Hair follicular keratinocyte (primary cell): ENCODE measurements around the gene OR10A7. TPM values are rescaled to one million over a fixed set of nuclear protein-coding genes. Genes with fewer than 3 reads are reported as not detected.

ENCODE experiments used
- total RNA-seq: library from RNA; depleted of rRNA; stranded (reverse); fragments of >200 nt; gene quantifications from 2 replicates; pipeline ENCODE4 v1.2.3, GENCODE V29; 2015

The OR10A7 gene
- total RNA-seq, result not detected in 2 replicates

GRCh38 chr12:55220725-55221124, at the start of gene OR10A7:
TSS of gene OR10A7 (plus strand) at chr12:55221025. CDS start at chr12:55221025, 0 bp downstream.

GRCh38 chr12:55244309-55244708, 23.5 kb downstream of the OR10A7 start, which contains the start of gene OR6C74:
TSS of gene OR6C74 (plus strand) at chr12:55244609. CDS start at chr12:55247288, 2,679 bp downstream.

Other genes starting within 250 kb of the OR10A7 start
- gene TESPA1, start 236.3 kb upstream of the OR10A7 start, total RNA-seq, result not detected in 2 replicates
- gene NEUROD4, start 201.1 kb upstream of the OR10A7 start, total RNA-seq, result not detected in 2 replicates
- not detected in 2 replicates for gene OR9K2, start 94.6 kb upstream of the OR10A7 start, total RNA-seq
- not detected in 2 replicates for gene OR6C74, start 23.6 kb downstream of the OR10A7 start, total RNA-seq
- gene OR6C6, start 75.5 kb downstream of the OR10A7 start, total RNA-seq, result not detected in 2 replicates
- not detected in 2 replicates for gene OR6C1, start 93.3 kb downstream of the OR10A7 start, total RNA-seq
- not detected in 2 replicates for gene OR6C3, start 109.7 kb downstream of the OR10A7 start, total RNA-seq
- gene OR6C75, start 141.9 kb downstream of the OR10A7 start, total RNA-seq, result not detected in 2 replicates
- gene OR6C65, start 179.5 kb downstream of the OR10A7 start, total RNA-seq, result not detected in 2 replicates
- gene OR6C76, start 205.2 kb downstream of the OR10A7 start, total RNA-seq, result not detected in 2 replicates
- not detected in 2 replicates for gene OR6C2, start 223.1 kb downstream of the OR10A7 start, total RNA-seq
- gene OR6C70, start 249.1 kb downstream of the OR10A7 start, total RNA-seq, result not detected in 2 replicates